B cell (primary cell): ENCODE measurements around the gene SLC22A15.

Experiments used
- EZH2 ChIP-seq: IDR thresholded peaks from 2 replicates; pipeline ENCODE4 v1.6.1; 2012; ENCODE audit warnings: borderline replicate concordance, low read depth, mild to moderate bottlenecking, moderate library complexity, low read length; ENCODE audit not compliant: insufficient read depth, poor library complexity, severe bottlenecking
- TF ChIP-seq, protein P1 (sequence below): fragments of 200-600 bp; IDR thresholded peaks from one replicate; pipeline ENCODE4 v1.8.0; 2022; ENCODE audit warnings: antibody characterized with exemption, mild to moderate bottlenecking

DNA sequence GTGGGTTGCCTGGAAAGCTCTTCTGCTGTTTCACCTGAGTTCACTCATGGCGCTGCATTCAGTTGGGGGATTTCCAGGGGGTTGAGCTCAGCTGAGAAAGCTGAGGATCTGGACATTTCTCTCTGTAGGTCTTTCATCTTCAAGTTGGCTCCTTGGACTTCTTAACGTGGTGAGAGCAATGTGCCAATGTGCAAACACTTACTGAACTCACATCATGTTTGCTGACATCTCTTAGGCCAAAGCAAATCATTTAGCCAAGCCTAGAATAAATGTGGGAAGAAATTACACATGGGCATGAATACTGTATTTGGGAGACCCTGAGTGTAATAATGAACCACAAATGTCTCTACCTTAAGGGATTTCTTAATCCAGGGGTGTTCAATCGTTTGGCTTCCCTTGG lies 42.7 kb upstream of the SLC22A15 start:
- TF ChIP-seq, protein P1, sequence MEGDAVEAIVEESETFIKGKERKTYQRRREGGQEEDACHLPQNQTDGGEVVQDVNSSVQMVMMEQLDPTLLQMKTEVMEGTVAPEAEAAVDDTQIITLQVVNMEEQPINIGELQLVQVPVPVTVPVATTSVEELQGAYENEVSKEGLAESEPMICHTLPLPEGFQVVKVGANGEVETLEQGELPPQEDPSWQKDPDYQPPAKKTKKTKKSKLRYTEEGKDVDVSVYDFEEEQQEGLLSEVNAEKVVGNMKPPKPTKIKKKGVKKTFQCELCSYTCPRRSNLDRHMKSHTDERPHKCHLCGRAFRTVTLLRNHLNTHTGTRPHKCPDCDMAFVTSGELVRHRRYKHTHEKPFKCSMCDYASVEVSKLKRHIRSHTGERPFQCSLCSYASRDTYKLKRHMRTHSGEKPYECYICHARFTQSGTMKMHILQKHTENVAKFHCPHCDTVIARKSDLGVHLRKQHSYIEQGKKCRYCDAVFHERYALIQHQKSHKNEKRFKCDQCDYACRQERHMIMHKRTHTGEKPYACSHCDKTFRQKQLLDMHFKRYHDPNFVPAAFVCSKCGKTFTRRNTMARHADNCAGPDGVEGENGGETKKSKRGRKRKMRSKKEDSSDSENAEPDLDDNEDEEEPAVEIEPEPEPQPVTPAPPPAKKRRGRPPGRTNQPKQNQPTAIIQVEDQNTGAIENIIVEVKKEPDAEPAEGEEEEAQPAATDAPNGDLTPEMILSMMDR = no peak
- no peak for TF ChIP-seq EZH2
